B cell (primary cell): Measurements from ENCODE around the gene KISS1. TPM values are rescaled to one million over a fixed set of nuclear protein-coding genes. Genes with fewer than 3 reads are reported as not detected.

Experiments
- ATAC-seq: fragments of 200-7000 bp; cut with Tn5 transposase; one replicate; pipeline ENCODE4 v1.10.0; 2021; ENCODE audit warnings: low read depth, mild to moderate bottlenecking, moderate number of reproducible peaks, moderate library complexity
- CTCF ChIA-PET: fragments of 350-600 bp; sonication (Branson Sonifier 250); formaldehyde crosslinking; loops from one replicate; lab custom pipeline; 2021; ENCODE audit warnings: antibody characterized with exemption, inconsistent platforms; lab: Charles Lee
- POLR2A ChIA-PET: fragments of 350-600 bp; sonication (Branson Sonifier 250); formaldehyde crosslinking; loops from one replicate; lab custom pipeline; 2021; ENCODE audit warnings: antibody characterized with exemption; lab: Charles Lee
- DNase-seq: peaks from one replicate; pipeline ENCODE4 v3.0.0; 2013
- H2AFZ ChIP-seq: 2 replicates; pipeline ENCODE4 v1.6.1; 2012; ENCODE audit warnings: mild to moderate bottlenecking, low read depth, low read length; ENCODE audit not compliant: insufficient read depth, poor library complexity, severe bottlenecking
- H3K27ac ChIP-seq, 2 donors: 1 replicate in 1 of 2; 2 replicates in 1 of 2; pipeline ENCODE4 v1.5.1; 2012 to 2013; ENCODE audit warnings: low read length in 2 of 2, mild to moderate bottlenecking in 2 of 2, moderate library complexity in 1 of 2
- H3K27me3 ChIP-seq, 4 experiments: fragments of 200-600 bp in 1 of 4; sonication (generic) in 1 of 4; replicated peaks in 1 of 4; 1 replicate in 2 of 4; 2 replicates in 2 of 4; pipeline versions ENCODE4 v1.6.1 to v1.7.0; 2013 to 2016; ENCODE audit warnings: low read length in 3 of 4, mild to moderate bottlenecking in 2 of 4, mixed read lengths in 1 of 4, moderate library complexity in 1 of 4; ENCODE audit not compliant: insufficient read depth in 4 of 4, control insufficient read depth in 3 of 4; ENCODE audit errors: control extremely low read depth in 1 of 4
- H3K36me3 ChIP-seq, 2 experiments: replicated peaks in 1 of 2; 1 replicate in 1 of 2; 2 replicates in 1 of 2; pipeline versions ENCODE4 v1.6.1 to v1.7.1; 2013; ENCODE audit warnings: low read length in 1 of 2; ENCODE audit not compliant: insufficient read depth in 2 of 2, control insufficient read depth in 1 of 2; ENCODE audit errors: control extremely low read depth in 1 of 2, extremely low read depth in 1 of 2
- H3K4me1 ChIP-seq, 2 donors: fragments of 200-600 bp in 1 of 2; sonication (generic) in 1 of 2; 1 replicate in 1 of 2; 2 replicates in 1 of 2; pipeline versions ENCODE4 v1.5.1 to v1.6.1; 2013 to 2017; ENCODE audit warnings: low read length in 2 of 2; ENCODE audit not compliant: control insufficient read depth in 2 of 2, insufficient read depth in 2 of 2
- H3K4me2 ChIP-seq: replicated peaks from 2 replicates; pipeline ENCODE3; 2012; ENCODE audit warnings: mild to moderate bottlenecking, low read depth, low read length; ENCODE audit not compliant: poor library complexity, severe bottlenecking
- H3K4me3 ChIP-seq, 5 experiments: fragments of 200-600 bp in 1 of 5; sonication (generic) in 1 of 5; 1 replicate in 3 of 5; 2 replicates in 2 of 5; pipeline versions ENCODE4 v1.5.1 to v1.7.0; 2011 to 2016; ENCODE audit warnings: low read length in 4 of 5, mild to moderate bottlenecking in 4 of 5, low read depth in 2 of 5, control low read depth in 1 of 5, moderate library complexity in 1 of 5; ENCODE audit not compliant: insufficient read depth in 1 of 5; ENCODE audit errors: control extremely low read depth in 1 of 5, extremely low read depth in 1 of 5
- H3K79me2 ChIP-seq: fragments of 200-600 bp; sonication (generic); one replicate; pipeline ENCODE4 v1.6.0; 2016; ENCODE audit warnings: low read length; ENCODE audit not compliant: control insufficient read depth, insufficient read depth
- H3K9ac ChIP-seq: fragments of 200-600 bp; sonication (generic); 2 replicates; pipeline ENCODE4 v1.6.1; 2017; ENCODE audit warnings: mild to moderate bottlenecking, low read length, moderate library complexity
- H3K9me3 ChIP-seq, 3 donors: one replicate each; pipeline versions ENCODE4 v1.6.1 to v1.7.1; 2013; ENCODE audit warnings: low read length in 2 of 3; ENCODE audit not compliant: control insufficient read depth in 2 of 3, insufficient read depth in 1 of 3; ENCODE audit errors: control extremely low read depth in 1 of 3
- H4K20me1 ChIP-seq: 2 replicates; pipeline ENCODE4 v1.6.0; 2012; ENCODE audit warnings: mild to moderate bottlenecking, low read length; ENCODE audit not compliant: insufficient read depth, control insufficient read depth, poor library complexity, severe bottlenecking
- H3K27ac Mint-ChIP-seq: one replicate; pipeline ENCODE4 v1.8.0; 2021; ENCODE audit warnings: mixed read lengths
- H3K27me3 Mint-ChIP-seq: one replicate; pipeline ENCODE4 v1.8.0; 2021; ENCODE audit warnings: mixed read lengths
- H3K4me1 Mint-ChIP-seq: one replicate; pipeline ENCODE4 v1.8.0; 2021; ENCODE audit warnings: mixed read lengths
- H3K4me3 Mint-ChIP-seq: one replicate; pipeline ENCODE4 v1.8.0; 2021; ENCODE audit warnings: mixed read lengths
- H3K9me3 Mint-ChIP-seq: one replicate; pipeline ENCODE4 v1.8.0; 2022; ENCODE audit warnings: mixed read lengths; ENCODE audit not compliant: insufficient read depth
- CTCF ChIP-seq: fragments of 200-600 bp; IDR thresholded peaks from one replicate; pipeline ENCODE4 v1.8.0; 2022; ENCODE audit warnings: antibody characterized with exemption, mild to moderate bottlenecking
- EZH2 ChIP-seq: IDR thresholded peaks from 2 replicates; pipeline ENCODE4 v1.6.1; 2012; ENCODE audit warnings: borderline replicate concordance, low read depth, mild to moderate bottlenecking, moderate library complexity, low read length; ENCODE audit not compliant: insufficient read depth, poor library complexity, severe bottlenecking
- WGBS: methylation state at CpG from one replicate; pipeline ENCODE4 v1.1.5; 2013; ENCODE audit warnings: missing lambda C conversion rate; ENCODE audit not compliant: insufficient coverage; 5-methylcytosine and 5-hydroxymethylcytosine counted together
- intact Hi-C: fragments of 100-400 bp; cut with micrococcal nuclease; formaldehyde crosslinking; loops from one replicate; pipeline ENCODE4 v1.10.0; 2022
- polyA plus RNA-seq: library from polyadenylated mRNA; depleted of rRNA; stranded (reverse); fragments of >200 nt; gene quantifications from 2 replicates; pipeline ENCODE4 v1.2.3, GENCODE V29; 2012
- total RNA-seq, 2 donors: library from RNA; stranded (reverse); fragments of 120-200 nt in 1 of 2; gene quantifications; 1 replicate in 1 of 2; 2 replicates in 1 of 2; pipeline versions ENCODE4 v1.2.3 to v1.2.4, GENCODE V29; 2013 to 2022

Gene KISS1
- total and polyA plus RNA-seq, 2 donors (not counting 1 experiment from before 2014, with no cell fraction given): not detected

- intact Hi-C loops: no loop called here
- H3K79me2 ChIP-seq: no peaks in the 10 kb centered on the region
- WGBS: 67% methylated on average over 5 of the region's 8 CpGs
- ATAC-seq (no peak), DNase-seq (no peak)
- CTCF ChIA-PET: no interaction called here
- H3K4me1 ChIP-seq: no peaks in the 10 kb centered on the region
- TF ChIP-seq CTCF (no peak), EZH2 (no peak)
- no peak overlapping the region for H3K9ac ChIP-seq
- H3K4me3 ChIP-seq: no peak overlapping the region
- H3K27ac ChIP-seq: no peak overlapping the region
- H2AFZ ChIP-seq: no peak overlapping the region
- no peaks in the 10 kb centered on the region for H3K36me3 ChIP-seq
- no peaks in the 10 kb centered on the region for H3K9me3 Mint-ChIP-seq
- no peaks in the 10 kb centered on the region for H3K4me1 Mint-ChIP-seq
- no peak overlapping the region for H3K27ac Mint-ChIP-seq
- H3K9me3 ChIP-seq: no peaks in the 10 kb centered on the region
- no peak overlapping the region for H3K4me3 Mint-ChIP-seq
- H3K27me3 Mint-ChIP-seq: peaks cover 4% of the 10 kb centered on the region
- POLR2A ChIA-PET: no interaction called here
- H3K27me3 ChIP-seq: no peaks in the 10 kb centered on the region
- H3K4me2 ChIP-seq: no peak overlapping the region
- no peaks in the 10 kb centered on the region for H4K20me1 ChIP-seq
These were observed 25.9 kb upstream of the KISS1 start for GRCh38 chr1:204222006-204222763.

- H3K4me3 ChIP-seq: no peak overlapping the region
- no peaks in the 10 kb centered on the region for H3K4me1 Mint-ChIP-seq
- H2AFZ ChIP-seq: no peak overlapping the region
- H3K9ac ChIP-seq: no peak overlapping the region
- CTCF ChIA-PET: no interaction called here
- peaks cover 4% of the 10 kb centered on the region for H3K27me3 Mint-ChIP-seq
- 84% methylated on average over 2 of the region's 11 CpGs for WGBS
- H3K27me3 ChIP-seq: peaks cover 0 to 3% (median 0%) of the 10 kb centered on the region in 4 experiments
- H3K27ac ChIP-seq: no peak overlapping the region
- no peak overlapping the region for H3K4me3 Mint-ChIP-seq
- H3K79me2 ChIP-seq: no peaks in the 10 kb centered on the region
- H3K36me3 ChIP-seq: no peaks in the 10 kb centered on the region
- POLR2A ChIA-PET: no interaction called here
- ATAC-seq: no peak
- H4K20me1 ChIP-seq: no peaks in the 10 kb centered on the region
- TF ChIP-seq EZH2 (no peak), CTCF (no peak)
- H3K9me3 ChIP-seq: no peaks in the 10 kb centered on the region
- DNase-seq: no peak
- no peaks in the 10 kb centered on the region for H3K4me1 ChIP-seq
- intact Hi-C loops: no loop called here
- no peak overlapping the region for H3K27ac Mint-ChIP-seq
- H3K4me2 ChIP-seq: no peak overlapping the region
- no peaks in the 10 kb centered on the region for H3K9me3 Mint-ChIP-seq
These were observed 25.0 kb upstream of the KISS1 start for GRCh38 chr1:204221271-204221670.
